Esophagus squamous epithelium (tissue), 4 donors: Measurements from ENCODE around the gene EYS.

Source experiments
- CTCF ChIP-seq, 6 experiments: fragments of 450-650 bp in 4 of 6; fragments of 200-600 bp in 2 of 6; sonication (generic) in 2 of 6; IDR thresholded peaks; one replicate each; pipeline ENCODE4 v1.5.1; 2016 to 2019; ENCODE audit warnings: antibody characterized with exemption in 6 of 6, mild to moderate bottlenecking in 4 of 6, moderate library complexity in 4 of 6
- POLR2A ChIP-seq, 4 donors: fragments of 450-650 bp; IDR thresholded peaks; one replicate each; pipeline ENCODE4 v1.6.1; 2017; ENCODE audit warnings: antibody characterized with exemption in 4 of 4, mild to moderate bottlenecking in 4 of 4, moderate library complexity in 3 of 4

GRCh38 chr6:63926258-63926780 lies 1780.7 kb downstream of the EYS start:
- no peak for TF ChIP-seq CTCF (IDR thresholded peaks at IDR 0.05)
- no peak for TF ChIP-seq POLR2A (IDR thresholded peaks at IDR 0.05)
